H9 (cell line): ENCODE results near the gene DNTT. TPM values are rescaled to one million over a fixed set of nuclear protein-coding genes. Genes with fewer than 3 reads are reported as not detected.

Source experiments
- DNase-seq: peaks from one replicate; pipeline ENCODE4 v3.0.0-alpha.2; 2017
- H2AFZ ChIP-seq: one replicate; pipeline ENCODE4 v1.6.1; 2013; ENCODE audit warnings: mild to moderate bottlenecking, low read length, control low read depth, moderate library complexity
- H2AK5ac ChIP-seq: 2 replicates; pipeline ENCODE4 v1.6.1; 2013; ENCODE audit warnings: low read length, control low read depth, mixed read lengths; ENCODE audit not compliant: insufficient read length
- H2BK120ac ChIP-seq: one replicate; pipeline ENCODE4 v1.6.1; 2013; ENCODE audit warnings: low read depth, mild to moderate bottlenecking, low read length, control low read depth, inconsistent platforms; ENCODE audit not compliant: poor library complexity, severe bottlenecking
- H2BK12ac ChIP-seq: 2 replicates; pipeline ENCODE4 v1.6.1; 2013; ENCODE audit warnings: low read length, control low read depth, mixed read lengths, low read depth; ENCODE audit not compliant: insufficient read length
- H2BK15ac ChIP-seq: 2 replicates; pipeline ENCODE4 v1.6.1; 2013; ENCODE audit warnings: low read depth, low read length, control low read depth
- H2BK20ac ChIP-seq: one replicate; pipeline ENCODE4 v1.6.1; 2013; ENCODE audit warnings: low read depth, mild to moderate bottlenecking, low read length, control low read depth, inconsistent platforms; ENCODE audit not compliant: poor library complexity, severe bottlenecking
- H2BK5ac ChIP-seq: 2 replicates; pipeline ENCODE4 v1.6.1; 2013; ENCODE audit warnings: low read length, control low read depth, mixed read lengths; ENCODE audit not compliant: insufficient read length
- H3K14ac ChIP-seq: 2 replicates; pipeline ENCODE4 v1.6.1; 2013; ENCODE audit warnings: low read length, control low read depth; ENCODE audit not compliant: insufficient read depth
- H3K18ac ChIP-seq: 2 replicates; pipeline ENCODE4 v1.6.1; 2013; ENCODE audit warnings: low read depth, mild to moderate bottlenecking, mixed read lengths, low read length, control low read depth; ENCODE audit not compliant: insufficient read length
- H3K23ac ChIP-seq: 2 replicates; pipeline ENCODE4 v1.6.1; 2013; ENCODE audit warnings: low read length, control low read depth, mixed read lengths, low read depth; ENCODE audit not compliant: insufficient read length
- H3K23me2 ChIP-seq: 2 replicates; pipeline ENCODE4 v1.6.1; 2013; ENCODE audit warnings: low read depth, mild to moderate bottlenecking, mixed read lengths, low read length, control low read depth; ENCODE audit not compliant: insufficient read length, poor library complexity, severe bottlenecking
- H3K27ac ChIP-seq: 2 replicates; pipeline ENCODE4 v1.5.1; 2013; ENCODE audit warnings: low read length, control low read depth, mixed read lengths, low read depth; ENCODE audit not compliant: insufficient read length
- H3K27me3 ChIP-seq: 2 replicates; pipeline ENCODE4 v1.6.1; 2013; ENCODE audit warnings: low read length, control low read depth, inconsistent platforms; ENCODE audit not compliant: insufficient read depth
- H3K4ac ChIP-seq: 2 replicates; pipeline ENCODE4 v1.6.1; 2013; ENCODE audit warnings: low read depth, mild to moderate bottlenecking, control low read depth, inconsistent platforms, low read length, moderate library complexity
- H3K4me1 ChIP-seq: 2 replicates; pipeline ENCODE4 v1.6.1; 2013; ENCODE audit warnings: low read length, control low read depth, inconsistent platforms; ENCODE audit not compliant: insufficient read depth
- H3K4me2 ChIP-seq: 2 replicates; pipeline ENCODE4 v1.6.1; 2013; ENCODE audit warnings: low read length, control low read depth, mixed read lengths; ENCODE audit not compliant: insufficient read length, insufficient read depth
- H3K56ac ChIP-seq: 2 replicates; pipeline ENCODE4 v1.6.1; 2013; ENCODE audit warnings: low read depth, mild to moderate bottlenecking, mixed read lengths, low read length, control low read depth; ENCODE audit not compliant: insufficient read length
- H3K79me1 ChIP-seq: 2 replicates; pipeline ENCODE4 v1.6.1; 2013; ENCODE audit warnings: low read depth, mild to moderate bottlenecking, moderate library complexity, low read length, control low read depth, inconsistent platforms; ENCODE audit not compliant: insufficient read depth, poor library complexity, severe bottlenecking
- H3K79me2 ChIP-seq: 2 replicates; pipeline ENCODE4 v1.6.1; 2013; ENCODE audit warnings: low read length, control low read depth, inconsistent platforms; ENCODE audit not compliant: insufficient read depth
- H3K9ac ChIP-seq: 2 replicates; pipeline ENCODE4 v1.6.1; 2013; ENCODE audit warnings: low read length, control low read depth, mixed read lengths; ENCODE audit not compliant: insufficient read length; ENCODE audit errors: extremely low read depth
- H3K9me3 ChIP-seq: one replicate; pipeline ENCODE4 v1.6.1; 2013; ENCODE audit warnings: low read depth, low read length, inconsistent platforms; ENCODE audit not compliant: control insufficient read depth
- H3T11ph ChIP-seq: one replicate; pipeline ENCODE4 v1.6.1; 2013; ENCODE audit warnings: mild to moderate bottlenecking, low read length, control low read depth, inconsistent platforms
- H4K20me1 ChIP-seq: one replicate; pipeline ENCODE4 v1.6.1; 2013; ENCODE audit not compliant: control insufficient read depth, insufficient read length, insufficient read depth
- H4K5ac ChIP-seq: 2 replicates; pipeline ENCODE4 v1.6.1; 2013; ENCODE audit warnings: low read depth, mild to moderate bottlenecking, mixed read lengths, low read length, control low read depth; ENCODE audit not compliant: insufficient read length
- H4K8ac ChIP-seq: replicated peaks from 2 replicates; pipeline ENCODE4 v1.6.1; 2013; ENCODE audit warnings: low read length, control low read depth, mixed read lengths, low read depth; ENCODE audit not compliant: insufficient read length
- H4K91ac ChIP-seq: 2 replicates; pipeline ENCODE4 v1.6.1; 2013; ENCODE audit warnings: low read depth, mild to moderate bottlenecking, moderate library complexity, mixed read lengths, low read length, control low read depth; ENCODE audit not compliant: insufficient read length
- H3K27ac Mint-ChIP-seq, 3 experiments: 2 replicates in 2 of 3; 3 replicates in 1 of 3; pipeline ENCODE4 v1.8.0; 2020 to 2021; ENCODE audit warnings: mixed read lengths in 3 of 3, mild to moderate bottlenecking in 1 of 3, moderate library complexity in 1 of 3
- H3K27me3 Mint-ChIP-seq: 2 replicates; pipeline ENCODE4 v1.8.0; 2021; ENCODE audit warnings: low read depth, mild to moderate bottlenecking, moderate library complexity, mixed read lengths
- H3K36me3 Mint-ChIP-seq, 3 experiments: 2 replicates in 2 of 3; 3 replicates in 1 of 3; pipeline ENCODE4 v1.8.0; 2020 to 2021; ENCODE audit warnings: low read depth in 3 of 3, mixed read lengths in 3 of 3; ENCODE audit not compliant: insufficient read depth in 1 of 3
- H3K4me1 Mint-ChIP-seq, 2 experiments: 2 replicates each; pipeline ENCODE4 v1.8.0; 2020; ENCODE audit warnings: mixed read lengths in 2 of 2
- H3K4me3 Mint-ChIP-seq, 2 experiments: 2 replicates in 1 of 2; 3 replicates in 1 of 2; pipeline ENCODE4 v1.8.0; 2020 to 2021; ENCODE audit warnings: mild to moderate bottlenecking in 2 of 2, mixed read lengths in 2 of 2, moderate library complexity in 1 of 2
- H3K9me3 Mint-ChIP-seq, 2 experiments: 2 replicates in 1 of 2; 3 replicates in 1 of 2; pipeline ENCODE4 v1.8.0; 2020; ENCODE audit warnings: mild to moderate bottlenecking in 2 of 2, mixed read lengths in 2 of 2, moderate library complexity in 1 of 2
- whole genome bisulfite sequencing: extraction: QIAGEN DNeasy Blood & Tissue Kit; methylation state at CpG from one replicate; pipeline ENCODE4 v1.1.7; 2013; ENCODE audit warnings: missing lambda C conversion rate, low lambda C conversion rate, mixed read lengths; ENCODE audit not compliant: insufficient read length; ENCODE audit errors: extremely low coverage; 5-methylcytosine and 5-hydroxymethylcytosine counted together
- total RNA-seq: library from RNA; stranded (reverse); gene quantifications from 2 replicates; pipeline ENCODE4 v1.2.1, GENCODE V29; 2021
- TF ChIP-seq, protein P1 (sequence below): fragments of 200-600 bp; sonication (generic); conservative IDR thresholded peaks from 3 replicates; pipeline ENCODE4 v1.8.0; 2021; ENCODE audit warnings: antibody characterized with exemption, mild to moderate bottlenecking

DNTT gene
- total RNA-seq, 1 experiment from 2014 or later, result not detected

DNA sequence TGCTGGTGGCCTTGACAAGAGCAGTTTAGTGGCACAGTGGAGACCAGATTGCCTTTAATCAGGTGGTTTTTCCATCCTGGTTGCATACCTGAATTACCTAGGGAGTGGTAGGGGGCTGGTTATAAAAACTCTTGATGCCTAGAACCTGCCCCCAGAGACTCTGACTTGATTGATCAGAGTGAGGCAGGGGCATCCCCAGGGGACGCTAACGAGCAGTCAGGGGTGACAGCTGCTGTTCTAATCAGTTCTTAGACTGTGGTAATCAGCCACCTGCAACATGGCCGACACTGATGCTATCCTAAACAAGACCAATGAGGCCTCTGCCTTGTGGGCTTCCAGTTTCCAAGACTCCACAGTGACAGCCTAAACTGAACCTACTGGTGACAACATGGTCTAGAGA lies 56.5 kb downstream of the DNTT start:
- DNase-seq, result no peak
- Histone ChIP-seq H3K4ac (no peak overlapping the region), H3K23ac (no peak overlapping the region)

More for the DNA sequence above, 56.5 kb downstream of the DNTT start:
- no peak overlapping the region for H4K91ac ChIP-seq
- Mint-ChIP-seq H3K36me3 (no peaks in the 10 kb centered on the region), H3K4me1 (peaks cover 0 to 3% of the 10 kb centered on the region in 2 experiments; a peak in 1 of 4 replicates), H3K4me3 (no peak overlapping the region), H3K9me3 (no peaks in the 10 kb centered on the region), H3K27me3 (peaks cover 3% of the 10 kb centered on the region), H3K27ac (no peak overlapping the region; a peak in 1 of 7 replicates)
- no peak overlapping the region for H2AFZ ChIP-seq
- no peak overlapping the region for H2BK20ac ChIP-seq
- no peak overlapping the region for H3K9ac ChIP-seq
- H3K27ac ChIP-seq, result no peak overlapping the region
- no peak overlapping the region for H2AK5ac ChIP-seq
- H3K27me3 ChIP-seq, result no peaks in the 10 kb centered on the region; the same call in 1 of the 2 replicates
- no peaks in the 10 kb centered on the region for H4K20me1 ChIP-seq
- no peak overlapping the region for H4K5ac ChIP-seq
- no peak overlapping the region for H2BK5ac ChIP-seq
- H3K4me1 ChIP-seq, result no peaks in the 10 kb centered on the region
- H3K79me2 ChIP-seq, result no peaks in the 10 kb centered on the region
- no peak overlapping the region for H3K14ac ChIP-seq
- H3K18ac ChIP-seq, result no peak overlapping the region
- H3K9me3 ChIP-seq, result no peaks in the 10 kb centered on the region
- TF ChIP-seq, protein P1, sequence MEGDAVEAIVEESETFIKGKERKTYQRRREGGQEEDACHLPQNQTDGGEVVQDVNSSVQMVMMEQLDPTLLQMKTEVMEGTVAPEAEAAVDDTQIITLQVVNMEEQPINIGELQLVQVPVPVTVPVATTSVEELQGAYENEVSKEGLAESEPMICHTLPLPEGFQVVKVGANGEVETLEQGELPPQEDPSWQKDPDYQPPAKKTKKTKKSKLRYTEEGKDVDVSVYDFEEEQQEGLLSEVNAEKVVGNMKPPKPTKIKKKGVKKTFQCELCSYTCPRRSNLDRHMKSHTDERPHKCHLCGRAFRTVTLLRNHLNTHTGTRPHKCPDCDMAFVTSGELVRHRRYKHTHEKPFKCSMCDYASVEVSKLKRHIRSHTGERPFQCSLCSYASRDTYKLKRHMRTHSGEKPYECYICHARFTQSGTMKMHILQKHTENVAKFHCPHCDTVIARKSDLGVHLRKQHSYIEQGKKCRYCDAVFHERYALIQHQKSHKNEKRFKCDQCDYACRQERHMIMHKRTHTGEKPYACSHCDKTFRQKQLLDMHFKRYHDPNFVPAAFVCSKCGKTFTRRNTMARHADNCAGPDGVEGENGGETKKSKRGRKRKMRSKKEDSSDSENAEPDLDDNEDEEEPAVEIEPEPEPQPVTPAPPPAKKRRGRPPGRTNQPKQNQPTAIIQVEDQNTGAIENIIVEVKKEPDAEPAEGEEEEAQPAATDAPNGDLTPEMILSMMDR, result no peak
- no peak overlapping the region for H3K4me2 ChIP-seq
- no peak overlapping the region for H4K8ac ChIP-seq
- H3K56ac ChIP-seq, result no peak overlapping the region
- H2BK15ac ChIP-seq, result no peak overlapping the region
- no peak overlapping the region for H3T11ph ChIP-seq
- no peak overlapping the region for H2BK12ac ChIP-seq
- no CpG with 5 or more reads among the region's 3 CpGs for WGBS
- H3K23me2 ChIP-seq, result no peaks in the 10 kb centered on the region
- no peak overlapping the region for H2BK120ac ChIP-seq
- H3K79me1 ChIP-seq, result no peaks in the 10 kb centered on the region
